SK-N-SH treated with all-trans-retinoic acid at 6 μM for 48 hours (cell line): Measurements from ENCODE around the gene RBM27.

Source experiments
- ATAC-seq: fragments of 200-7000 bp; cut with Tn5 transposase; 3 replicates; pipeline ENCODE4 v1.9.1; 2020; ENCODE audit warnings: mild to moderate bottlenecking, moderate library complexity
- BACH2 ChIP-seq: fragments of 250-450 bp; sonication (Bioruptor Pico); IDR thresholded peaks from 2 replicates; pipeline ENCODE4 v1.9.0; 2021; ENCODE audit warnings: mild to moderate bottlenecking, borderline replicate concordance
- CSDC2 ChIP-seq: fragments of 250-450 bp; sonication (Bioruptor Pico); IDR thresholded peaks from 2 replicates; pipeline ENCODE4 v1.5.0; 2020; ENCODE audit warnings: mild to moderate bottlenecking, moderate library complexity
- CSRNP3 ChIP-seq: fragments of 250-450 bp; sonication (Bioruptor Pico); IDR thresholded peaks from 2 replicates; pipeline ENCODE4 v1.5.1; 2021; ENCODE audit warnings: mild to moderate bottlenecking, moderate library complexity
- ESRRG ChIP-seq: fragments of 250-450 bp; sonication (Bioruptor Pico); IDR thresholded peaks from 2 replicates; pipeline ENCODE4 v1.6.1; 2021; ENCODE audit warnings: mild to moderate bottlenecking
- GLIS3 ChIP-seq: fragments of 250-450 bp; sonication (Bioruptor Pico); IDR thresholded peaks from 2 replicates; pipeline ENCODE4 v1.5.0; 2020; ENCODE audit warnings: mild to moderate bottlenecking, moderate library complexity
- ISL1 ChIP-seq: fragments of 250-450 bp; sonication (Bioruptor Pico); IDR thresholded peaks from 2 replicates; pipeline ENCODE4 v2.1.2; 2022; ENCODE audit warnings: mild to moderate bottlenecking, moderate library complexity
- OSR1 ChIP-seq: fragments of 250-450 bp; sonication (Bioruptor Pico); IDR thresholded peaks from 2 replicates; pipeline ENCODE4 v1.8.0; 2022; ENCODE audit warnings: moderate library complexity, mild to moderate bottlenecking, inconsistent platforms
- POU6F1 ChIP-seq: fragments of 250-450 bp; sonication (Bioruptor Pico); IDR thresholded peaks from 2 replicates; pipeline ENCODE4 v1.8.0; 2021; ENCODE audit warnings: low read depth, mild to moderate bottlenecking, moderate library complexity, borderline replicate concordance
- PPARA ChIP-seq: fragments of 250-450 bp; sonication (Bioruptor Pico); IDR thresholded peaks from 2 replicates; pipeline ENCODE4 v1.5.0; 2020; ENCODE audit warnings: mild to moderate bottlenecking, borderline replicate concordance
- RARB ChIP-seq: fragments of 250-450 bp; sonication (Bioruptor Pico); IDR thresholded peaks from 2 replicates; pipeline ENCODE4 v1.8.0; 2021; ENCODE audit warnings: mild to moderate bottlenecking, moderate library complexity
- SNAI2 ChIP-seq: fragments of 250-450 bp; sonication (Bioruptor Pico); IDR thresholded peaks from 2 replicates; pipeline ENCODE4 v1.5.0; 2020; ENCODE audit warnings: mild to moderate bottlenecking, moderate library complexity
- TCF4 ChIP-seq: fragments of 250-450 bp; sonication (Bioruptor Pico); IDR thresholded peaks from 2 replicates; pipeline ENCODE4 v1.8.0; 2021; ENCODE audit warnings: mild to moderate bottlenecking, moderate library complexity, borderline replicate concordance
- TOX ChIP-seq: fragments of 250-450 bp; sonication (Bioruptor Pico); IDR thresholded peaks from 2 replicates; pipeline ENCODE4 v1.8.0; 2021; ENCODE audit warnings: mild to moderate bottlenecking, moderate library complexity, borderline replicate concordance
- ZC3H10 ChIP-seq: fragments of 250-450 bp; sonication (Bioruptor Pico); IDR thresholded peaks from 2 replicates; pipeline ENCODE4 v1.5.1; 2021; ENCODE audit warnings: mild to moderate bottlenecking, moderate library complexity
- ZFP3 ChIP-seq: fragments of 250-450 bp; sonication (Bioruptor Pico); IDR thresholded peaks from 2 replicates; pipeline ENCODE4 v1.5.0; 2020; ENCODE audit warnings: mild to moderate bottlenecking, moderate library complexity
- ZFP30 ChIP-seq: fragments of 450-650 bp; formaldehyde crosslinking; IDR thresholded peaks from 2 replicates; pipeline ENCODE4 v1.5.0; 2022; ENCODE audit warnings: mild to moderate bottlenecking, moderate library complexity
- ZNF565 ChIP-seq: fragments of 450-650 bp; formaldehyde crosslinking; conservative IDR thresholded peaks from 2 replicates; pipeline ENCODE4 v1.5.0; 2020; ENCODE audit warnings: low read depth, mild to moderate bottlenecking, moderate library complexity
- ZNF70 ChIP-seq: fragments of 450-650 bp; formaldehyde crosslinking; IDR thresholded peaks from 2 replicates; pipeline ENCODE4 v1.5.0; 2020; ENCODE audit warnings: mild to moderate bottlenecking, moderate library complexity
- ZNF8 ChIP-seq: fragments of 450-650 bp; formaldehyde crosslinking; IDR thresholded peaks from 2 replicates; pipeline ENCODE4 v1.5.0; 2020; ENCODE audit warnings: mild to moderate bottlenecking, moderate library complexity
- TF ChIP-seq, protein P1 (sequence below): fragments of 250-450 bp; sonication (Bioruptor Pico); IDR thresholded peaks from 2 replicates; pipeline ENCODE4 v1.5.1; 2020; ENCODE audit warnings: low read depth, mild to moderate bottlenecking, moderate library complexity
- TF ChIP-seq, protein P2 (sequence below): fragments of 250-450 bp; sonication (Bioruptor Pico); IDR thresholded peaks from 2 replicates; pipeline ENCODE4 v1.5.0; 2020; ENCODE audit warnings: mild to moderate bottlenecking, moderate library complexity

The RBM27 gene

DNA sequence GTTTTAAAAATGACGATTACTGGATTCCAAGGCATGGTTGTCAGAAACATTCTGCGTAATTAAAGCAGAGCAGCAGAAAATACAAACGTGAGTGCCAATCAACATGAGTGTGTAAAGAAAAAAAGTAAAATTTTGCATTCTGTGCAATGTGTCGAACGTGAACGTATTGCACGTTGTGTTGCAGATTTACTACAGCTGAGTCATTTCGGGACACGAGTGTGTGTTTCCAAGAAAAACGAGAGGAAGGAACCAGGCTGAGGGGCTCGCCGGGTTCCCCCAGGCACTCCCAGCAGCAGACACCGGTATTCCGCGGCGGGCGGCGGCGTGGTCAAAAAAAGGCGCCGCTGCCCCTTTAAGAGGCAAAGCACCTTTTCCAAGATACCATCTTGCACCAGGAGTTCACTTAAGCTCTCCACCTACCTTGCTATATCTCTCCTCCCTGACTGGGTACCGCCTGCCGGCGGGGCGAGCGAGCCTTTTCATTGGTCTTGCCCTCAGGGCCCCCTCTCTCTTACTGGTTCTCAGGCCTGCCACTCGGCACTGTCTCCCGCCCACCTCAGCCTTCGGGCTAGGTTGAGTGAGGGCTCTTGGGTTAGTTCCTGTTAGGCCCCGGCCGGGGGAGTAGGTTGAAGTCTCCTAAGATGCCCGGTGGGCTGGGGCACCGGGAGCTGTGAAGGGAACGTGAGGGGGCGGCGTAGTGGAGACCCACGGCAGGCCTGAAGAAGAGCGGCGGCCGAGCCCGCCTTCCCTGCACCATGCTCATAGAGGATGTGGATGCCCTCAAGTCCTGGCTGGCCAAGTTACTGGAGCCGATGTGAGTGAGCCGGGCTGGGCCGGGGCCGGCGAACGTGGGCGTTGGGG lies at the start of gene RBM27:
RBM27 (plus strand) TSS at position 595 of the 861 bp plus-strand sequence; CDS start at position 756, 161 bp downstream.
- no peak for TF ChIP-seq ZFP30 (CRISPR knock-in tag)
- no peak for TF ChIP-seq ISL1
- TF ChIP-seq ZFP3 (CRISPR knock-in tag), result no peak
- no peak for TF ChIP-seq CSRNP3 (CRISPR knock-in tag)
- TF ChIP-seq BACH2 (CRISPR knock-in tag), result no peak
- no peak for TF ChIP-seq ZNF8 (CRISPR knock-in tag)
- TF ChIP-seq CSDC2 (CRISPR knock-in tag), result no peak
- TF ChIP-seq, protein P1, sequence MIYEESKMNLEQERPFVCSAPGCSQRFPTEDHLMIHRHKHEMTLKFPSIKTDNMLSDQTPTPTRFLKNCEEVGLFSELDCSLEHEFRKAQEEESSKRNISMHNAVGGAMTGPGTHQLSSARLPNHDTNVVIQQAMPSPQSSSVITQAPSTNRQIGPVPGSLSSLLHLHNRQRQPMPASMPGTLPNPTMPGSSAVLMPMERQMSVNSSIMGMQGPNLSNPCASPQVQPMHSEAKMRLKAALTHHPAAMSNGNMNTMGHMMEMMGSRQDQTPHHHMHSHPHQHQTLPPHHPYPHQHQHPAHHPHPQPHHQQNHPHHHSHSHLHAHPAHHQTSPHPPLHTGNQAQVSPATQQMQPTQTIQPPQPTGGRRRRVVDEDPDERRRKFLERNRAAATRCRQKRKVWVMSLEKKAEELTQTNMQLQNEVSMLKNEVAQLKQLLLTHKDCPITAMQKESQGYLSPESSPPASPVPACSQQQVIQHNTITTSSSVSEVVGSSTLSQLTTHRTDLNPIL (CRISPR knock-in tag), result no peak
- no peak for TF ChIP-seq GLIS3
- no peak for TF ChIP-seq SNAI2 (CRISPR knock-in tag)
- TF ChIP-seq ZNF70 (CRISPR knock-in tag), result no peak
- TF ChIP-seq TCF4, result no peak; the same call in 1 of the 2 replicates
- TF ChIP-seq ZNF565 (CRISPR knock-in tag), result no peak
- no peak for TF ChIP-seq ZC3H10 (CRISPR knock-in tag)
- TF ChIP-seq RARB (CRISPR knock-in tag), result no peak
- no peak for TF ChIP-seq PPARA
- TF ChIP-seq ESRRG (CRISPR knock-in tag), result no peak
- TF ChIP-seq TOX (CRISPR knock-in tag), result no peak
- TF ChIP-seq OSR1 (CRISPR knock-in tag), result no peak
- TF ChIP-seq, protein P2, sequence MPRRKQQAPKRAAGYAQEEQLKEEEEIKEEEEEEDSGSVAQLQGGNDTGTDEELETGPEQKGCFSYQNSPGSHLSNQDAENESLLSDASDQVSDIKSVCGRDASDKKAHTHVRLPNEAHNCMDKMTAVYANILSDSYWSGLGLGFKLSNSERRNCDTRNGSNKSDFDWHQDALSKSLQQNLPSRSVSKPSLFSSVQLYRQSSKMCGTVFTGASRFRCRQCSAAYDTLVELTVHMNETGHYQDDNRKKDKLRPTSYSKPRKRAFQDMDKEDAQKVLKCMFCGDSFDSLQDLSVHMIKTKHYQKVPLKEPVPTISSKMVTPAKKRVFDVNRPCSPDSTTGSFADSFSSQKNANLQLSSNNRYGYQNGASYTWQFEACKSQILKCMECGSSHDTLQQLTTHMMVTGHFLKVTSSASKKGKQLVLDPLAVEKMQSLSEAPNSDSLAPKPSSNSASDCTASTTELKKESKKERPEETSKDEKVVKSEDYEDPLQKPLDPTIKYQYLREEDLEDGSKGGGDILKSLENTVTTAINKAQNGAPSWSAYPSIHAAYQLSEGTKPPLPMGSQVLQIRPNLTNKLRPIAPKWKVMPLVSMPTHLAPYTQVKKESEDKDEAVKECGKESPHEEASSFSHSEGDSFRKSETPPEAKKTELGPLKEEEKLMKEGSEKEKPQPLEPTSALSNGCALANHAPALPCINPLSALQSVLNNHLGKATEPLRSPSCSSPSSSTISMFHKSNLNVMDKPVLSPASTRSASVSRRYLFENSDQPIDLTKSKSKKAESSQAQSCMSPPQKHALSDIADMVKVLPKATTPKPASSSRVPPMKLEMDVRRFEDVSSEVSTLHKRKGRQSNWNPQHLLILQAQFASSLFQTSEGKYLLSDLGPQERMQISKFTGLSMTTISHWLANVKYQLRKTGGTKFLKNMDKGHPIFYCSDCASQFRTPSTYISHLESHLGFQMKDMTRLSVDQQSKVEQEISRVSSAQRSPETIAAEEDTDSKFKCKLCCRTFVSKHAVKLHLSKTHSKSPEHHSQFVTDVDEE (CRISPR knock-in tag), result no peak
- ATAC-seq, result peak; percentile 100

DNA sequence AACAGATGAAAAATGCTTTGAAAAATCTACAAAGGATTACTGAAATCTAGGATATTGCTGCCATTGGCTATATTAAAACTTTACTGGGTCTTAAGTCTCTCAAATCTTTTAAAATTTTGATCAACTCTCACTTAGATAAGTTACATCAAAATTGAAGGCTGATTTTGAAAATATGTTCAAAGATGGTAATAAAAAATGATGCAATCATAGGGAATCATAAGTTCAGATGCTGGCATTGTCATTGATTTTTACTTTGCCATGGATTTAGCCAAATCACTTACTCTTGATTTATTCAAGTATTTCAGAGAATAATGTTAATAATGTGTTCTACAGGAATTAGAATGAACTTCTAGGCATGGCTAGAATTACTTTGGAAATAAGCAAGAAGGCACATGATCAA lies 45.1 kb upstream of the RBM27 start:
- TF ChIP-seq GLIS3, result no peak
- no peak for TF ChIP-seq TOX (CRISPR knock-in tag)
- no peak for TF ChIP-seq ZFP30 (CRISPR knock-in tag)
- no peak for TF ChIP-seq RARB (CRISPR knock-in tag)
- no peak for TF ChIP-seq ESRRG (CRISPR knock-in tag)
- no peak for TF ChIP-seq BACH2 (CRISPR knock-in tag)
- no peak for TF ChIP-seq ZFP3 (CRISPR knock-in tag)
- no peak for TF ChIP-seq PPARA
- TF ChIP-seq, protein P2 (CRISPR knock-in tag), result no peak
- TF ChIP-seq POU6F1 (CRISPR knock-in tag), result no peak
- no peak for TF ChIP-seq ZNF8 (CRISPR knock-in tag)
- no peak for TF ChIP-seq TCF4
- TF ChIP-seq ISL1, result no peak
- ATAC-seq, result no peak
